ENCODE measurements around the gene SPOCK2. TPM values are rescaled to one million over a fixed set of nuclear protein-coding genes. Genes with fewer than 3 reads are reported as not detected.
A peak's percentile ranks its signal among the peaks of the same experiment; 100 is the strongest.

The SPOCK2 gene
- total and polyA plus RNA-seq, 4 donors, result 24.1 to 103 (median 60.1) TPM

DNA sequence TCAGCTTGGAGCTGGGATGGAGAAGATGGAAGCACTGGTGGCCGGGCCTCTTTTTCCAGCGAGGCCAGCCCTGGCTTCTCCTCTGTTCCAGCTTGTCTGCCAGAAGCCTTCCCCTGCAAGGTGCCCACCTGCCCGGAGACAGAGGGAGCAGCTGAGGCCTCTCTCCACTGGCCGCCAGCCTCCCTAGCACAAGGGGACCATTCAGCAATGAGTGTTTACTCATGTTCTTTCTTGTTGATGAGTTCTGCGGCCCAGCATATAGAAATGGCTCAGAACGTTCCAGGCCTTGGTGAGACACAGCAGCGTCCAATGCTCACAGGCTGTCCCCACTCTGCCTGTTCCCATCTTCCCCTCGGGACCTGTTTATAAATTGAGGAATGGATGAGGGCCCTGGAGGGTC, 76.9 kb downstream of the SPOCK2 start:
- peaks cover 0 to 4% (median 0%) of the 10 kb centered on the region in 4 donors for H3K9me3 ChIP-seq (ENCODE audit: control insufficient read depth in 4 of 4, insufficient read depth in 3 of 4, low read length in 3 of 4)
- no peak overlapping the region for H3K27ac ChIP-seq (ENCODE audit: low read depth in 1 of 2, low read length in 1 of 2)
- TF ChIP-seq, protein P1, sequence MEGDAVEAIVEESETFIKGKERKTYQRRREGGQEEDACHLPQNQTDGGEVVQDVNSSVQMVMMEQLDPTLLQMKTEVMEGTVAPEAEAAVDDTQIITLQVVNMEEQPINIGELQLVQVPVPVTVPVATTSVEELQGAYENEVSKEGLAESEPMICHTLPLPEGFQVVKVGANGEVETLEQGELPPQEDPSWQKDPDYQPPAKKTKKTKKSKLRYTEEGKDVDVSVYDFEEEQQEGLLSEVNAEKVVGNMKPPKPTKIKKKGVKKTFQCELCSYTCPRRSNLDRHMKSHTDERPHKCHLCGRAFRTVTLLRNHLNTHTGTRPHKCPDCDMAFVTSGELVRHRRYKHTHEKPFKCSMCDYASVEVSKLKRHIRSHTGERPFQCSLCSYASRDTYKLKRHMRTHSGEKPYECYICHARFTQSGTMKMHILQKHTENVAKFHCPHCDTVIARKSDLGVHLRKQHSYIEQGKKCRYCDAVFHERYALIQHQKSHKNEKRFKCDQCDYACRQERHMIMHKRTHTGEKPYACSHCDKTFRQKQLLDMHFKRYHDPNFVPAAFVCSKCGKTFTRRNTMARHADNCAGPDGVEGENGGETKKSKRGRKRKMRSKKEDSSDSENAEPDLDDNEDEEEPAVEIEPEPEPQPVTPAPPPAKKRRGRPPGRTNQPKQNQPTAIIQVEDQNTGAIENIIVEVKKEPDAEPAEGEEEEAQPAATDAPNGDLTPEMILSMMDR (IDR thresholded peaks at IDR 0.05; ENCODE audit: control extremely low read depth, extremely low read depth), result no peak
- H3K36me3 ChIP-seq (ENCODE audit: control insufficient read depth in 4 of 4, insufficient read depth in 4 of 4, low read length in 4 of 4), result peaks cover 0 to 10% (median 6%) of the 10 kb centered on the region in 4 donors
- H3K9ac ChIP-seq (ENCODE audit: insufficient read depth in 1 of 2, low read length in 2 of 2), result no peak overlapping the region
- peaks cover 11 to 42% (median 23%) of the 10 kb centered on the region in 5 donors for H3K4me1 ChIP-seq (ENCODE audit: control insufficient read depth in 5 of 5, insufficient read depth in 5 of 5, low read length in 5 of 5)
- H3K4me3 ChIP-seq, result no peak overlapping the region
- H3K27me3 ChIP-seq (ENCODE audit: control insufficient read depth in 3 of 3, insufficient read depth in 3 of 3, low read length in 2 of 3), result no peaks in the 10 kb centered on the region
- DNase-seq (no peak), ATAC-seq (ENCODE audit: insufficient read depth, low FRiP score) (no peak)
- WGBS, 2 donors, result 81 to 90% methylated on average over 8 of the region's 8 CpGs

DNA sequence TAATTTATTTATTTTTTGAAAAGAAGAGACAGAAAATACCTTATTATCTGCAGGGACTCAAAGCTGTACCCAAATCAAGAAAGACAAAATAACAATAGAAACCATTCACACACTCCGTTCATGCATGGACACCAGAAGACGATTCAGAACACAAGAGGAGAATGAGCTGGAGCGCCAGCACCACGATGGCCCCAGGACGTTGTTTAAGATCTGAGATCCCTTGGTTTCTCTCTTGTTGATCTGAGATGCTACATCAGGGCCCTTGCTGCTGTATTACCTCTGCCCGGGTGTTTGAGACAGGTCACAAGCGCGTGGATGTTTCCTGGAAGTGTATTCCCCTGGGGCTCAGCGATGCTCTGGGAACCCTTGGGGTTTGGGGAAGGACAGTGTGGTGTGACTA, 77.3 kb downstream of the SPOCK2 start:
- H3K9me3 ChIP-seq (ENCODE audit: control insufficient read depth in 4 of 4, insufficient read depth in 3 of 4, low read length in 3 of 4), result peaks cover 0 to 4% (median 0%) of the 10 kb centered on the region in 4 donors
- TF ChIP-seq, protein P1 (IDR thresholded peaks at IDR 0.05; ENCODE audit: control extremely low read depth, extremely low read depth), result no peak
- H3K27ac ChIP-seq (ENCODE audit: low read depth in 1 of 2, low read length in 1 of 2), result no peak overlapping the region
- ATAC-seq (ENCODE audit: insufficient read depth, low FRiP score), result no peak
- peaks cover 0 to 10% (median 8%) of the 10 kb centered on the region in 4 donors for H3K36me3 ChIP-seq (ENCODE audit: control insufficient read depth in 4 of 4, insufficient read depth in 4 of 4, low read length in 4 of 4)
- no peak for DNase-seq
- peaks cover 9 to 46% (median 23%) of the 10 kb centered on the region in 5 donors for H3K4me1 ChIP-seq (ENCODE audit: control insufficient read depth in 5 of 5, insufficient read depth in 5 of 5, low read length in 5 of 5)
- 95 to 98% methylated on average over 9 of the region's 9 CpGs for WGBS, 2 donors
- H3K27me3 ChIP-seq (ENCODE audit: control insufficient read depth in 3 of 3, insufficient read depth in 3 of 3, low read length in 2 of 3), result no peaks in the 10 kb centered on the region
- H3K9ac ChIP-seq (ENCODE audit: insufficient read depth in 1 of 2, low read length in 2 of 2), result no peak overlapping the region
- no peak overlapping the region for H3K4me3 ChIP-seq

DNA sequence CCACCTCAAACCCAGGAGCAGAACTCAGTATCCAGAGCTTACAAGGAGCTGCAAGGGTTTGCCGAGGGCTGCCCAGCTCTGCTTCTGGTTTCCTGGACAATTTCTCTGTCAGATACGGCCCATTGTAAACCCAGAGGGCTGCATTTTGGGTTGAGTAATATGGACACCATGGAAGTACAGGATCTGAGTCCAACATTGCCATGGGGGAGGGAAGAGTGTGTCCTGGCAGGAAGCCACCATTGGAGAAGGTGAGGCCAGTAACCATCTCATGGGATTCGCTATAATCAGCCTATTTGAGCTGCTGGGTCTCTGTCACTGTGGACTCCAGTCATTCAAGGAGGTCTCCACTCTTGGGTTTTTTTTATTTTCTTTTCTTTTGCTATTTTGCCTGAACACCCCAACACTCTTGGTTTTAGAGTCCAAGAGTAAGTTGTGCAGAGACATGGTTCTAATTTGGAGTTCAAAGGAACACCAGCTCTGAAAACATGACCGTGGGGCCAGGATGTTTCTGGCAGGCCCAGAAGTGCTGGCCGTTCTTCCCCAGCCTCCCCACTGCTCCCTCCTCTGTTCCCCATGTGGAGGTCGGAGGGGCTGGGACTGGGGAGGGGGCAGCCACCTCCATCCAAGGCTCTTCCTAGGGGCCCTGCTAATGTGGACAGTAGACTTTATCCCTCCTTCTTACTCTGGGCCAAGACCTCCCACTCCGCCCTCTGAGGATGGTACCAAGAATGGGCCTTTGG, 77.9 kb downstream of the SPOCK2 start:
- DNase-seq, result no peak
- TF ChIP-seq, protein P1 (IDR thresholded peaks at IDR 0.05; ENCODE audit: control extremely low read depth, extremely low read depth), result no peak
- ATAC-seq (ENCODE audit: insufficient read depth, low FRiP score), result no peak
- Histone ChIP-seq H3K9me3 (ENCODE audit: control insufficient read depth in 4 of 4, insufficient read depth in 3 of 4, low read length in 3 of 4) (peaks cover 0 to 4% (median 0%) of the 10 kb centered on the region in 4 donors), H3K4me1 (ENCODE audit: control insufficient read depth in 5 of 5, insufficient read depth in 5 of 5, low read length in 5 of 5) (peaks cover 9 to 46% (median 23%) of the 10 kb centered on the region in 5 donors), H3K9ac (ENCODE audit: insufficient read depth in 1 of 2, low read length in 2 of 2) (peak overlapping the region in 1 of 2 donors; percentile 52), H3K36me3 (ENCODE audit: control insufficient read depth in 4 of 4, insufficient read depth in 4 of 4, low read length in 4 of 4) (peaks cover 0 to 11% (median 8%) of the 10 kb centered on the region in 4 donors), H3K4me3 (no peak overlapping the region), H3K27ac (ENCODE audit: low read depth in 1 of 2, low read length in 1 of 2) (peak overlapping the region; percentile 71 to 81), H3K27me3 (ENCODE audit: control insufficient read depth in 3 of 3, insufficient read depth in 3 of 3, low read length in 2 of 3) (no peaks in the 10 kb centered on the region)
- WGBS, 2 donors, result 80 to 96% methylated on average over 7 of the region's 7 CpGs
